ENCODE data around the gene DVL1. TPM values are rescaled to one million over a fixed set of nuclear protein-coding genes. Genes with fewer than 3 reads are reported as not detected.
"Not testable (repeated sequence)": the region's sequence is repeated elsewhere in the genome, so short reads cannot be mapped to it uniquely, and the experiment has no call there.

The DVL1 gene
- total RNA-seq, 2 experiments from 2014 or later: 35.5 to 37.4 TPM

DNA sequence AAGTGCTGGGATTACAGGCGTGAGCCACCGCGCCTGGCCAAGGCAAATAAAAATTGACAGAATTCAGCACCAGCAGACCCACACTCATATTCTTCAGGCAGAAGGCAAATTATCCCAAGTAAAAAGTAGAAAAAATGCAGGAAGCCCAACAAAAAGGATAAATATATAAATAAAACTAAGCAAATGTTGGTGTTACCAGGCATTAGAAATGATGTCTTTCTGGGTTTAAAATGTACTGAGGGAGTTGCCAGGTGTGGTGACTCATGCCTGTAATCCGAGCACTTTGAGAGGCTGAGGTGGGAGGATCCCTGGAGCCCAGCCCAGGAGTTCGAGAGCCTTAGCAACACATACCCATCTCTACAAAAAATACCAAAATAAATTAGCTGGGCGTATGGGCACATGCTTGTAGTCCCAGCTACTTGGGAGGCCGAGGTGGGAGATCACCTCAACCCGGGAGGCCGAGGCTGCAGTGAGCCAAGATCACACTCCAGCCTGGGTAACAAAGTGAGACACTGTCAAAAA lies 31.0 kb downstream of the DVL1 start:
- H3K9me3 Mint-ChIP-seq: no peaks in the 10 kb centered on the region
- H3K27me3 Mint-ChIP-seq: no peaks in the 10 kb centered on the region
- peaks cover 8% of the 10 kb centered on the region for H3K4me1 Mint-ChIP-seq
- POLR2A ChIA-PET: no interaction called here
- ATAC-seq (ENCODE audit: low read depth) (no peak), DNase-seq (no peak)
- H3K4me3 Mint-ChIP-seq: no peak overlapping the region
- no peak overlapping the region for H3K27ac Mint-ChIP-seq
- H3K36me3 Mint-ChIP-seq: peaks cover 14% of the 10 kb centered on the region

- H3K4me1 Mint-ChIP-seq: peaks cover 5% of the 10 kb centered on the region
- H3K36me3 Mint-ChIP-seq: peaks cover 14% of the 10 kb centered on the region
- no peak for ATAC-seq (ENCODE audit: low read depth)
- H3K27ac Mint-ChIP-seq: no peak overlapping the region
- H3K9me3 Mint-ChIP-seq: no peaks in the 10 kb centered on the region
- DNase-seq: no peak
- POLR2A ChIA-PET: no interaction called here
- H3K27me3 Mint-ChIP-seq: no peaks in the 10 kb centered on the region
- no peak overlapping the region for H3K4me3 Mint-ChIP-seq
These were observed 31.8 kb downstream of the DVL1 start for GRCh38 chr1:1317420-1317819.

DNA sequence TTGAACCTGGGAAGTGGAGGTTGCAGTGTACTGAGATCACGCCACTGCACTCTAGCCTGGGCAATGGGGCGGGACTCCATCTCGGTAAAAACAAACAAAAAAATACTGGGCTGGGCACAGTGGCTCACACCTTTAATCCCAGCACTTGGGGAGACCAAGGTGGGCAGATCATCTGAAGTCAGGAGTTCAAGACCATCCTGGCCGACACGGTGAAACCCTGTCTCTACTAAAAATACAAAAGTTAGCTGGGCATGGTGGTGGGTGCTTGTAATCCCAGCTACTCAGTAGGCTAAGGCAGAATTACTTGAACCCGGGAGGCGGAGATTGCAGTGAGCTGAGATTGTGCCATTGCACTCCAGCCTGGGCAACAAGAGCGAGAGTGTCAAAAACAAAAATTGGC lies 33.0 kb downstream of the DVL1 start:
- DNase-seq; H3K4me1 Mint-ChIP-seq; ATAC-seq (ENCODE audit: low read depth); H3K4me3 Mint-ChIP-seq; H3K27me3 Mint-ChIP-seq; H3K27ac Mint-ChIP-seq; POLR2A ChIA-PET; H3K9me3 Mint-ChIP-seq: not testable (repeated sequence)
- peaks cover 14% of the 10 kb centered on the region for H3K36me3 Mint-ChIP-seq

DNA sequence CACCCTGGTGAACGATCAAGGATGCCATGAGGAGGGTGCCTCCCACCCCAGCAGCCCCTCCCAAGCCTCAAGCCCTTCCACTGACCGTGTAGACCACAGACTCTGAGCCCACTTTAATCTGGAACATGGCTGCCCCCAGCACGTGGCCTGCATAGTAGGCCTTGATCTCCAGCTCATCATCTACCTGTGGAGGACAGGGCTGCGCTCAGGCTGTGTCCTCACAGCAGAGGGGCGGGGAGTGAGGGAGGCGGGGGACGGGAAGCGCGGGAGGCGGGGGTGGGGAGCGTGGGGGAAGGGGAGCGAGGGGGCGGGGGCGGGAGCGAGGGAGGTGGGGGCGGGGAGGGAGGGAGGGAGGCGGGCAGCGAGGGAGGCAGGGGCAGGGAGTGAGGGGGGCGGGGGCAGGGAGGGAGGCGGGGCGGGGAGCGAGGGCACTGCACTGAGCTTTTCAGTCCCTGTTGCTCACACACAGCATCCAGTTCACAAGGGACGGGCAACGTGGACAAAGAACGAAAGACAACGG lies 33.7 kb downstream of the DVL1 start:
- no peaks in the 10 kb centered on the region for H3K9me3 Mint-ChIP-seq
- DNase-seq (no peak), ATAC-seq (ENCODE audit: low read depth) (no peak)
- POLR2A ChIA-PET: interaction anchor here (0.7 kb wide), 1 partner anchor 60 kb away, joined by 4 read pairs; the partner anchor contains the start of gene AURKAIP1
- H3K36me3 Mint-ChIP-seq: peaks cover 14% of the 10 kb centered on the region
- peaks cover 2% of the 10 kb centered on the region for H3K4me1 Mint-ChIP-seq
- H3K4me3 Mint-ChIP-seq: no peak overlapping the region
- no peaks in the 10 kb centered on the region for H3K27me3 Mint-ChIP-seq
- H3K27ac Mint-ChIP-seq: no peak overlapping the region

- no peak overlapping the region for H3K4me3 Mint-ChIP-seq
- POLR2A ChIA-PET: interaction anchor here (1.1 kb wide), 1 partner anchor 11 kb away, joined by 3 read pairs; no protein-coding TSS in a partner anchor
- peaks cover 2% of the 10 kb centered on the region for H3K4me1 Mint-ChIP-seq
- DNase-seq (no peak), ATAC-seq (ENCODE audit: low read depth) (no peak)
- H3K27me3 Mint-ChIP-seq: no peaks in the 10 kb centered on the region
- H3K36me3 Mint-ChIP-seq: peaks cover 12% of the 10 kb centered on the region
- no peaks in the 10 kb centered on the region for H3K9me3 Mint-ChIP-seq
- no peak overlapping the region for H3K27ac Mint-ChIP-seq
These were observed 34.4 kb downstream of the DVL1 start for GRCh38 chr1:1314678-1315335.

- no peak overlapping the region for H3K4me3 Mint-ChIP-seq
- no peak overlapping the region for H3K27ac Mint-ChIP-seq
- peaks cover 10% of the 10 kb centered on the region for H3K36me3 Mint-ChIP-seq
- ATAC-seq (ENCODE audit: low read depth) (no peak), DNase-seq (no peak)
- POLR2A ChIA-PET: interaction anchor here (1.1 kb wide), 1 partner anchor 11 kb away, joined by 3 read pairs; no protein-coding TSS in a partner anchor
- H3K9me3 Mint-ChIP-seq: no peaks in the 10 kb centered on the region
- H3K4me1 Mint-ChIP-seq: peaks cover 2% of the 10 kb centered on the region
- H3K27me3 Mint-ChIP-seq: no peaks in the 10 kb centered on the region
These were observed 35.0 kb downstream of the DVL1 start for GRCh38 chr1:1314237-1314586.

- no peaks in the 10 kb centered on the region for H3K9me3 Mint-ChIP-seq
- no peak overlapping the region for H3K4me3 Mint-ChIP-seq
- no peak overlapping the region for H3K27ac Mint-ChIP-seq
- peaks cover 8% of the 10 kb centered on the region for H3K36me3 Mint-ChIP-seq
- ATAC-seq (ENCODE audit: low read depth): no peak
- peaks cover 2% of the 10 kb centered on the region for H3K4me1 Mint-ChIP-seq
- no peak for DNase-seq
- no peaks in the 10 kb centered on the region for H3K27me3 Mint-ChIP-seq
- POLR2A ChIA-PET: interaction anchor here (1.1 kb wide), 1 partner anchor 12 kb away, joined by 3 read pairs; no protein-coding TSS in a partner anchor
These were observed 35.5 kb downstream of the DVL1 start for GRCh38 chr1:1313500-1314236.

- H3K4me1 Mint-ChIP-seq: peaks cover 2% of the 10 kb centered on the region
- no peaks in the 10 kb centered on the region for H3K9me3 Mint-ChIP-seq
- ATAC-seq (ENCODE audit: low read depth) (no peak), DNase-seq (no peak)
- POLR2A ChIA-PET: no interaction called here
- peaks cover 8% of the 10 kb centered on the region for H3K36me3 Mint-ChIP-seq
- H3K4me3 Mint-ChIP-seq: no peak overlapping the region
- no peak overlapping the region for H3K27ac Mint-ChIP-seq
- no peaks in the 10 kb centered on the region for H3K27me3 Mint-ChIP-seq
These were observed 36.5 kb downstream of the DVL1 start for GRCh38 chr1:1312450-1313314.

DNA sequence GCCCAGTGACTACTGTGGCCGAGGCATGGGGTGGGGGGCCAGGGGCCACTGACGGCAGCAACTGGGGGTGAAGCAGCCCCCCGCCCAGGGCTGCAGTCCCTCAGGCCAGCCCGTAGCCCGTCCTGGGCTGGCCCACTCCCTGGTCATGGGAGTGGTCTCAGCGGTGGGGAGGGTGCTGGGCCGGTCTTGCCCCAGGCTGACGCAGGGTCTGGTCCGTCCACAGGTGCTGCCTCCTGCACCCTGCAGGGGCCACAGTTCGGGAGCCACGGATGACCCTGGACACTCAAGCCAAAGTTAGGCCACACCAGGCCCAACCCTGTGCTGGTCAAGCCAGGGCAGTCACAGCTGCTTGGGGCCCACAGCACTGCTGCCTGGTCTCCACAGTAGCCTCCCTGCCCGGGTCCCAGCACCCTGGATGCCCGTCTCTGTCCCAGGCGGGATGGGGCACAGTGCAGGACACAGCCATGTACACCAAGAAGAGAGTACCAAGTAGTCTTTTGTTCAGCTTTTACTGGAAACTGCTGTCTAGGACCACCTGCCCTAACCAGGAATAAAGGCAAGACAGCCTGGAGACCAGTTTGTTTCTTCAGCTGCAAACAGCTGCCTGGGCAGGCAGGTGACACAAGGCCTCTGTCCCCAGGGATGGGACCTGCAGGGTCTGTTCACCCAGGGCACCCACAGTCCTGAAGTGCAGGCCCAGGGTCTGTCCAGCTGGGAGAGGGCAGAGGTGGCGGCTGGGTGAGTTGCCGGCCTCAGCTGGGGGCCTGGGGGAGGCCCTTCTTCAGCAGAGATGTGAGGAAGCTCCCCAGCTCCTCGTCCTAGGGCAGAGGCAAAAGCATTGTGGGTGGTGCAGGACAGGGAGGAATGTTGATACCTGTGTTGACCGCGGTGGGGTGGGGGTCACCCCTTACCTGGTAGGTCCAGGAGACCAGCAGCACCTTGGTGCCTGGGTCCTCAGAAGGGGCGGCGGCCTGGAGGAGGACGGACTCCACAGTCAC lies 37.8 kb downstream of the DVL1 start:
- H3K36me3 Mint-ChIP-seq: peaks cover 6% of the 10 kb centered on the region
- H3K4me1 Mint-ChIP-seq: peaks cover 4% of the 10 kb centered on the region
- ATAC-seq (ENCODE audit: low read depth) (no peak), DNase-seq (no peak)
- H3K27me3 Mint-ChIP-seq: no peaks in the 10 kb centered on the region
- POLR2A ChIA-PET: interaction anchor here (1.1 to 1.4 kb wide), 2 partner anchors 9 kb away, joined by 3 to 4 read pairs; no protein-coding TSS in a partner anchor
- H3K9me3 Mint-ChIP-seq: no peaks in the 10 kb centered on the region
- H3K27ac Mint-ChIP-seq: no peak overlapping the region
- H3K4me3 Mint-ChIP-seq: no peak overlapping the region

- H3K4me3 Mint-ChIP-seq: no peak overlapping the region
- no peaks in the 10 kb centered on the region for H3K27me3 Mint-ChIP-seq
- no peaks in the 10 kb centered on the region for H3K9me3 Mint-ChIP-seq
- H3K4me1 Mint-ChIP-seq: peaks cover 11% of the 10 kb centered on the region
- no peak overlapping the region for H3K27ac Mint-ChIP-seq
- POLR2A ChIA-PET: interaction anchor here (1.4 kb wide), 1 partner anchor 10 kb away, joined by 4 read pairs; no protein-coding TSS in a partner anchor
- ATAC-seq (ENCODE audit: low read depth) (no peak), DNase-seq (no peak)
- peaks cover 6% of the 10 kb centered on the region for H3K36me3 Mint-ChIP-seq
These were observed 38.7 kb downstream of the DVL1 start for GRCh38 chr1:1310476-1311053.

GRCh38 chr1:1310109-1310385 lies 39.2 kb downstream of the DVL1 start:
- H3K27me3 Mint-ChIP-seq: no peaks in the 10 kb centered on the region
- no peak overlapping the region for H3K27ac Mint-ChIP-seq
- H3K4me1 Mint-ChIP-seq: peaks cover 13% of the 10 kb centered on the region
- no peak for DNase-seq
- ATAC-seq (ENCODE audit: low read depth): no peak
- peak overlapping the region; percentile 80 for H3K4me3 Mint-ChIP-seq
- H3K9me3 Mint-ChIP-seq: no peaks in the 10 kb centered on the region
- POLR2A ChIA-PET: interaction anchor here (1.4 kb wide), 1 partner anchor 10 kb away, joined by 4 read pairs; no protein-coding TSS in a partner anchor
- H3K36me3 Mint-ChIP-seq: peaks cover 6% of the 10 kb centered on the region
